Neuronal stem cell (in vitro differentiated cells): ENCODE results near the gene RNF7.
"Not testable (repeated sequence)": the region's sequence is repeated elsewhere in the genome, so short reads cannot be mapped to it uniquely, and the experiment has no call there.

Experiments used
- DNase-seq: peaks from one replicate; pipeline ENCODE4 v3.0.0-alpha.2; 2013; ENCODE audit warnings: low spot score
- H2AFZ ChIP-seq: one replicate; pipeline ENCODE4 v1.6.1; 2013; ENCODE audit warnings: mild to moderate bottlenecking, low read length, inconsistent platforms
- H2AK5ac ChIP-seq: 2 replicates; pipeline ENCODE4 v1.6.1; 2013; ENCODE audit warnings: low read depth, mild to moderate bottlenecking, inconsistent platforms, low read length, moderate library complexity, mixed read lengths
- H2BK120ac ChIP-seq: 2 replicates; pipeline ENCODE4 v1.6.1; 2013; ENCODE audit warnings: low read depth, mild to moderate bottlenecking, inconsistent platforms, low read length, moderate library complexity, mixed read lengths
- H2BK12ac ChIP-seq: one replicate; pipeline ENCODE4 v1.6.1; 2013; ENCODE audit warnings: low read length, inconsistent platforms
- H2BK15ac ChIP-seq: 2 replicates; pipeline ENCODE4 v1.6.1; 2013; ENCODE audit warnings: mild to moderate bottlenecking, low read length, inconsistent platforms, mixed read lengths
- H2BK5ac ChIP-seq: one replicate; pipeline ENCODE4 v1.6.1; 2013; ENCODE audit warnings: inconsistent platforms, mild to moderate bottlenecking, low read length, moderate library complexity
- H3K14ac ChIP-seq: one replicate; pipeline ENCODE4 v1.6.1; 2013; ENCODE audit warnings: low read length, inconsistent platforms
- H3K18ac ChIP-seq: 2 replicates; pipeline ENCODE4 v1.6.1; 2013; ENCODE audit warnings: low read length, inconsistent platforms
- H3K23ac ChIP-seq: 2 replicates; pipeline ENCODE4 v1.6.1; 2013; ENCODE audit warnings: low read depth, mild to moderate bottlenecking, mixed read lengths, low read length, inconsistent platforms; ENCODE audit not compliant: poor library complexity
- H3K27ac ChIP-seq: replicated peaks from 3 replicates; pipeline ENCODE4 v1.5.1; 2013; ENCODE audit warnings: low read length, inconsistent platforms
- H3K27me3 ChIP-seq, 3 experiments: 2 replicates each; pipeline ENCODE4 v1.6.1; 2013; ENCODE audit warnings: low read length in 3 of 3, mild to moderate bottlenecking in 2 of 3, inconsistent platforms in 1 of 3, low read depth in 1 of 3, mixed read lengths in 1 of 3, moderate library complexity in 1 of 3; ENCODE audit not compliant: control insufficient read depth in 3 of 3, insufficient read depth in 3 of 3
- H3K36me3 ChIP-seq, 2 donors: replicated peaks in 1 of 2; 2 replicates each; pipeline ENCODE4 v1.6.1; 2013; ENCODE audit warnings: low read length in 2 of 2; ENCODE audit not compliant: control insufficient read depth in 2 of 2, insufficient read depth in 2 of 2
- H3K4ac ChIP-seq: 2 replicates; pipeline ENCODE4 v1.6.1; 2013; ENCODE audit warnings: inconsistent platforms, mild to moderate bottlenecking, low read length, moderate library complexity
- H3K4me1 ChIP-seq, 2 donors: 1 replicate in 1 of 2; 2 replicates in 1 of 2; pipeline ENCODE4 v1.6.1; 2013; ENCODE audit warnings: low read length in 2 of 2, low read depth in 1 of 2; ENCODE audit not compliant: control insufficient read depth in 2 of 2, insufficient read depth in 1 of 2
- H3K4me2 ChIP-seq: one replicate; pipeline ENCODE4 v1.6.1; 2013; ENCODE audit warnings: mild to moderate bottlenecking, low read length, inconsistent platforms; ENCODE audit not compliant: insufficient read depth, poor library complexity, severe bottlenecking
- H3K4me3 ChIP-seq, 2 donors: 2 replicates each; pipeline ENCODE4 v1.5.1; 2013; ENCODE audit warnings: low read length in 2 of 2, mild to moderate bottlenecking in 2 of 2, inconsistent platforms in 1 of 2, moderate library complexity in 1 of 2
- H3K79me1 ChIP-seq: one replicate; pipeline ENCODE4 v1.6.1; 2013; ENCODE audit warnings: low read depth, mild to moderate bottlenecking, inconsistent platforms, low read length, moderate library complexity
- H3K9ac ChIP-seq: one replicate; pipeline ENCODE4 v1.6.1; 2013; ENCODE audit warnings: mild to moderate bottlenecking, low read depth, low read length, inconsistent platforms; ENCODE audit not compliant: poor library complexity
- H3K9me3 ChIP-seq, 2 donors: replicated peaks in 1 of 2; 2 replicates each; pipeline versions ENCODE3 to v1.6.1; 2013; ENCODE audit warnings: low read length in 2 of 2, mild to moderate bottlenecking in 2 of 2, inconsistent platforms in 1 of 2, low read depth in 1 of 2, mixed read lengths in 1 of 2, moderate library complexity in 1 of 2; ENCODE audit not compliant: control insufficient read depth in 2 of 2, insufficient read depth in 1 of 2
- H4K8ac ChIP-seq: one replicate; pipeline ENCODE4 v1.6.1; 2013; ENCODE audit warnings: low read depth, mild to moderate bottlenecking, inconsistent platforms, low read length, moderate library complexity
- H4K91ac ChIP-seq: one replicate; pipeline ENCODE4 v1.6.1; 2013; ENCODE audit warnings: low read length, low read depth, mild to moderate bottlenecking, inconsistent platforms; ENCODE audit not compliant: poor library complexity
- WGBS, 2 donors: extraction: QIAGEN DNeasy Blood & Tissue Kit; methylation state at CpG; one replicate each; pipeline ENCODE4 v1.1.7; 2013; ENCODE audit warnings: missing lambda C conversion rate in 2 of 2, mixed read lengths in 1 of 2; ENCODE audit not compliant: insufficient read length in 2 of 2, insufficient replicate concordance in 1 of 2; ENCODE audit errors: extremely low coverage in 2 of 2; 5-methylcytosine and 5-hydroxymethylcytosine counted together

RNF7 gene

GRCh38 chr3:141762552-141762951 is 24.5 kb downstream of the RNF7 start:
- not testable (repeated sequence) for H3K14ac ChIP-seq, H3K4me2 ChIP-seq, H3K18ac ChIP-seq, H2BK15ac ChIP-seq, H3K4ac ChIP-seq, H2BK12ac ChIP-seq, H3K9ac ChIP-seq, H4K8ac ChIP-seq, H3K4me1 ChIP-seq, H2BK120ac ChIP-seq, H2BK5ac ChIP-seq, H3K9me3 ChIP-seq, H3K79me1 ChIP-seq, DNase-seq, H3K23ac ChIP-seq, H3K36me3 ChIP-seq, H3K4me3 ChIP-seq, H3K27me3 ChIP-seq, H3K27ac ChIP-seq, H4K91ac ChIP-seq, H2AK5ac ChIP-seq
- WGBS, 2 donors = no CpG with 5 or more reads among the region's 19 CpGs
- peak overlapping the region; percentile 68 for H2AFZ ChIP-seq

- no peak within 1 kb of the TSS for H4K91ac ChIP-seq
- H3K4ac ChIP-seq = no peak within 1 kb of the TSS
- WGBS, 2 donors = no CpG with 5 or more reads among the region's 9 CpGs
- no peak within 1 kb of the TSS for H3K27ac ChIP-seq
- peak within 1 kb of the TSS; percentile 15 for H3K18ac ChIP-seq
- peak within 1 kb of the TSS; percentile 68 for H2AFZ ChIP-seq
- no peaks in the 10 kb centered on the region for H3K9me3 ChIP-seq
- H3K9ac ChIP-seq = no peak within 1 kb of the TSS
- no peak within 1 kb of the TSS for H2BK12ac ChIP-seq
- DNase-seq = no peak
- no peak within 1 kb of the TSS for H2BK120ac ChIP-seq
- no peaks in the 10 kb centered on the region for H3K79me1 ChIP-seq
- no peak within 1 kb of the TSS for H3K4me3 ChIP-seq
- no peak within 1 kb of the TSS for H2BK5ac ChIP-seq
- no peak within 1 kb of the TSS for H2BK15ac ChIP-seq
- no peak within 1 kb of the TSS for H3K4me2 ChIP-seq
- no peaks in the 10 kb centered on the region for H3K36me3 ChIP-seq
- H2AK5ac ChIP-seq = no peak within 1 kb of the TSS
- H3K4me1 ChIP-seq = no peaks in the 10 kb centered on the region
- H4K8ac ChIP-seq = no peak within 1 kb of the TSS
- H3K23ac ChIP-seq = no peak within 1 kb of the TSS
- no peaks in the 10 kb centered on the region for H3K27me3 ChIP-seq
- no peak within 1 kb of the TSS for H3K14ac ChIP-seq
Measured at GRCh38 chr3:141763088-141763750, 25.1 kb downstream of the RNF7 start, which contains the start of gene GRK7. GRK7 (plus strand) TSS chr3:141763408; CDS start chr3:141778285, 14,877 bp downstream.

- Histone ChIP-seq H2AK5ac (no peak overlapping the region), H2BK15ac (no peak overlapping the region), H3K4me1 (peaks cover 1 to 2% of the 10 kb centered on the region in 2 donors), H3K9ac (no peak overlapping the region), H2AFZ (no peak overlapping the region), H3K23ac (no peak overlapping the region), H3K27me3 (no peaks in the 10 kb centered on the region), H4K91ac (no peak overlapping the region), H3K4ac (no peak overlapping the region), H3K79me1 (no peaks in the 10 kb centered on the region), H2BK120ac (no peak overlapping the region), H3K36me3 (no peaks in the 10 kb centered on the region), H3K27ac (no peak overlapping the region), H3K4me2 (no peak overlapping the region), H3K18ac (no peak overlapping the region), H2BK5ac (no peak overlapping the region), H3K14ac (no peak overlapping the region), H2BK12ac (no peak overlapping the region), H3K9me3 (no peaks in the 10 kb centered on the region), H3K4me3 (no peak overlapping the region), H4K8ac (no peak overlapping the region)
- DNase-seq = no peak
- WGBS, 2 donors = no CpG with 5 or more reads among the region's 2 CpGs
Measured at GRCh38 chr3:141764045-141764444, 25.9 kb downstream of the RNF7 start.

- H3K14ac ChIP-seq = no peak overlapping the region
- no peak overlapping the region for H2BK15ac ChIP-seq
- H2BK5ac ChIP-seq = no peak overlapping the region
- no peak overlapping the region for H2BK12ac ChIP-seq
- no peak overlapping the region for H4K8ac ChIP-seq
- H3K27ac ChIP-seq = no peak overlapping the region
- no peak overlapping the region for H3K18ac ChIP-seq
- H3K4ac ChIP-seq = no peak overlapping the region
- no peak overlapping the region for H4K91ac ChIP-seq
- H3K4me1 ChIP-seq = peaks cover 5% of the 10 kb centered on the region in 2 donors
- no peaks in the 10 kb centered on the region for H3K36me3 ChIP-seq
- WGBS, 2 donors = no CpG with 5 or more reads among the region's 1 CpG
- no peaks in the 10 kb centered on the region for H3K27me3 ChIP-seq
- H3K9me3 ChIP-seq = no peaks in the 10 kb centered on the region
- H2AK5ac ChIP-seq = no peak overlapping the region
- DNase-seq = no peak
- no peak overlapping the region for H2AFZ ChIP-seq
- no peak overlapping the region for H3K23ac ChIP-seq
- H2BK120ac ChIP-seq = no peak overlapping the region
- H3K4me2 ChIP-seq = no peak overlapping the region
- no peak overlapping the region for H3K4me3 ChIP-seq
- H3K79me1 ChIP-seq = no peaks in the 10 kb centered on the region
- no peak overlapping the region for H3K9ac ChIP-seq
Measured at GRCh38 chr3:141764465-141764864, 26.4 kb downstream of the RNF7 start.
